ENCODE results near the gene FRS3. TPM values are rescaled to one million over a fixed set of nuclear protein-coding genes. Genes with fewer than 3 reads are reported as not detected.
A peak's percentile ranks its signal among the peaks of the same experiment; 100 is the strongest.

The FRS3 gene
- total and polyA plus RNA-seq, 2 of the 13 experiments (the other 11 are each of a cell fraction or from before 2014, with no cell fraction given) = 3.0 to 7.4 TPM

- TF ChIP-seq, protein P1, sequence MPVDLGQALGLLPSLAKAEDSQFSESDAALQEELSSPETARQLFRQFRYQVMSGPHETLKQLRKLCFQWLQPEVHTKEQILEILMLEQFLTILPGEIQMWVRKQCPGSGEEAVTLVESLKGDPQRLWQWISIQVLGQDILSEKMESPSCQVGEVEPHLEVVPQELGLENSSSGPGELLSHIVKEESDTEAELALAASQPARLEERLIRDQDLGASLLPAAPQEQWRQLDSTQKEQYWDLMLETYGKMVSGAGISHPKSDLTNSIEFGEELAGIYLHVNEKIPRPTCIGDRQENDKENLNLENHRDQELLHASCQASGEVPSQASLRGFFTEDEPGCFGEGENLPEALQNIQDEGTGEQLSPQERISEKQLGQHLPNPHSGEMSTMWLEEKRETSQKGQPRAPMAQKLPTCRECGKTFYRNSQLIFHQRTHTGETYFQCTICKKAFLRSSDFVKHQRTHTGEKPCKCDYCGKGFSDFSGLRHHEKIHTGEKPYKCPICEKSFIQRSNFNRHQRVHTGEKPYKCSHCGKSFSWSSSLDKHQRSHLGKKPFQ (CRISPR knock-in tag; IDR thresholded peaks at IDR 0.05; ENCODE audit: insufficient replicate concordance) = peak; percentile 79
- TF ChIP-seq HDAC1 (CRISPR knock-in tag; IDR thresholded peaks at IDR 0.05) (peak; percentile 92), PRMT3 (CRISPR knock-in tag; IDR thresholded peaks at IDR 0.05; ENCODE audit: borderline replicate concordance, low read depth) (peak; percentile 69; the same call in 1 of the 2 replicates), XRCC5 (optimal IDR thresholded peaks at IDR 0.05; ENCODE audit: low read length) (peak; percentile 98), ZNF160 (CRISPR knock-in tag; IDR thresholded peaks at IDR 0.05) (peak; percentile 81; the same call in 1 of the 2 replicates), KMT2B (CRISPR knock-in tag; IDR thresholded peaks at IDR 0.05) (peak; percentile 87), THAP9 (CRISPR knock-in tag; IDR thresholded peaks at IDR 0.05; ENCODE audit: borderline replicate concordance) (peak; percentile 73; the same call in 1 of the 2 replicates), ZNF687 (CRISPR knock-in tag; IDR thresholded peaks at IDR 0.05) (peak; percentile 88), SNAPC4 (CRISPR knock-in tag; IDR thresholded peaks at IDR 0.05) (no peak)
These were observed at the start of gene FRS3 (continued) for GRCh38 chr6:41779788-41780550.
